GM12878 (cell line): ENCODE results near the gene HIVEP1. TPM values are rescaled to one million over a fixed set of nuclear protein-coding genes. Genes with fewer than 3 reads are reported as not detected.

Experiments used
- ATAC-seq: fragments of 200-7000 bp; cut with Tn5 transposase; 3 replicates; pipeline ENCODE4 v1.9.1; 2020; ENCODE audit warnings: mild to moderate bottlenecking, moderate library complexity
- BruUV-seq: library from RNA; stranded (reverse); fragments of 400-500 nt; replicated peaks from 2 replicates; lab custom pipeline; 2021; lab: Mats Ljungman, UMichigan
- CTCF ChIA-PET: fragments of 300-600 bp; sonication (Branson Sonifier 250); formaldehyde crosslinking; extraction: SDS; loops from one replicate; lab custom pipeline; 2021; ENCODE audit warnings: inconsistent platforms; lab: Yijun Ruan, JAX
- POLR2A ChIA-PET: fragments of 350-600 bp; formaldehyde crosslinking; extraction: SDS; loops from one replicate; lab custom pipeline; 2021; ENCODE audit warnings: inconsistent platforms; lab: Charles Lee
- RAD21 ChIA-PET: fragments of 300-600 bp; sonication (Branson Sonifier 250); formaldehyde crosslinking; loops from one replicate; lab custom pipeline; 2023; ENCODE audit warnings: antibody characterized with exemption; ENCODE audit not compliant: unreplicated experiment; lab: Charles Lee
- SMC1A ChIA-PET: fragments of 300-600 bp; sonication (Branson Sonifier 250); formaldehyde crosslinking; loops from one replicate; lab custom pipeline; 2023; ENCODE audit not compliant: unreplicated experiment, uncharacterized antibody; lab: Charles Lee
- DNase-seq: peaks from one replicate; pipeline ENCODE4 v3.0.0-alpha.2; 2011; ENCODE audit warnings: low read depth, low spot score
- FAIRE-seq: peaks from 3 replicates; lab custom pipeline; 2011; peaks lifted over from hg19 to GRCh38; lab: Jason Lieb, UNC
- H2AFZ ChIP-seq: 2 replicates; pipeline ENCODE4 v1.6.0; 2011; ENCODE audit warnings: low read depth, low read length, control low read depth; ENCODE audit not compliant: control insufficient read depth
- H3K27ac ChIP-seq: 2 replicates; pipeline ENCODE4 v1.5.1; 2011; ENCODE audit warnings: control low read depth; ENCODE audit not compliant: control insufficient read depth, insufficient read depth
- H3K27me3 ChIP-seq, 2 experiments: replicated peaks in 1 of 2; 2 replicates each; pipeline versions ENCODE4 v1.6.0 to v1.6.1; 2011; ENCODE audit warnings: low read length in 1 of 2; ENCODE audit not compliant: control insufficient read depth in 2 of 2, insufficient read depth in 2 of 2
- H3K36me3 ChIP-seq, 2 experiments: 2 replicates each; pipeline ENCODE4 v1.5.1; 2011; ENCODE audit warnings: low read length in 1 of 2; ENCODE audit not compliant: control insufficient read depth in 2 of 2, insufficient read depth in 2 of 2
- H3K4me1 ChIP-seq: 2 replicates; pipeline ENCODE4 v1.6.1; 2011; ENCODE audit warnings: mild to moderate bottlenecking, low read length, moderate library complexity, mixed read lengths; ENCODE audit not compliant: control insufficient read depth, insufficient read depth
- H3K4me2 ChIP-seq: 2 replicates; pipeline ENCODE4 v1.6.0; 2011; ENCODE audit warnings: control low read depth; ENCODE audit not compliant: control insufficient read depth, insufficient read depth
- H3K4me3 ChIP-seq: fragments of 200-600 bp; sonication (generic); 2 replicates; pipeline ENCODE4 v1.5.1; 2016
- H3K79me2 ChIP-seq: 2 replicates; pipeline ENCODE4 v1.6.0; 2011; ENCODE audit warnings: low read length; ENCODE audit not compliant: control insufficient read depth, insufficient read depth
- H3K9ac ChIP-seq: 2 replicates; pipeline ENCODE4 v1.8.0; 2011; ENCODE audit warnings: low read length, control low read depth, mixed read lengths; ENCODE audit not compliant: control insufficient read depth, insufficient read depth
- H3K9me3 ChIP-seq: replicated peaks from 3 replicates; pipeline ENCODE4 v1.5.1; 2011; ENCODE audit warnings: mild to moderate bottlenecking, low read length; ENCODE audit not compliant: control insufficient read depth, insufficient read depth
- H4K20me1 ChIP-seq: 2 replicates; pipeline ENCODE4 v1.6.0; 2011; ENCODE audit not compliant: control insufficient read depth, insufficient read depth
- CBX5 ChIP-seq: sonication (generic); IDR thresholded peaks from 2 replicates; pipeline ENCODE4 v1.6.1; 2016; ENCODE audit warnings: low read depth, moderate library complexity, mild to moderate bottlenecking, inconsistent platforms
- CUX1 ChIP-seq: IDR thresholded peaks from 2 replicates; pipeline ENCODE4 v1.6.1; 2012; ENCODE audit warnings: improper control_type of control experiment, low read depth, low read length; ENCODE audit not compliant: insufficient replicate concordance
- EP300 ChIP-seq, 2 experiments: fragments of 150-350 bp in 1 of 2; IDR thresholded peaks; 2 replicates each; pipeline ENCODE4 v1.6.1; 2011 to 2012; ENCODE audit warnings: low read depth in 2 of 2, low read length in 2 of 2, borderline replicate concordance in 1 of 2, improper control_type of control experiment in 1 of 2, inconsistent platforms in 1 of 2; ENCODE audit not compliant: control insufficient read depth in 1 of 2
- IKZF1 ChIP-seq: fragments of 450-650 bp; conservative IDR thresholded peaks from 2 replicates; pipeline ENCODE4 v1.6.1; 2017; ENCODE audit warnings: antibody characterized with exemption, mild to moderate bottlenecking
- MAX ChIP-seq: IDR thresholded peaks from 2 replicates; pipeline ENCODE4 v1.6.1; 2012; ENCODE audit warnings: low read depth, low read length, improper control_type of control experiment
- MLLT1 ChIP-seq: fragments of 450-650 bp; IDR thresholded peaks from 2 replicates; pipeline ENCODE4 v1.6.1; 2016; ENCODE audit warnings: mild to moderate bottlenecking
- MXI1 ChIP-seq: fragments of 150-350 bp; IDR thresholded peaks from 2 replicates; pipeline ENCODE4 v1.6.1; 2011; ENCODE audit warnings: low read depth, mild to moderate bottlenecking, inconsistent platforms, low read length, improper control_type of control experiment
- NR2C1 ChIP-seq: fragments of 450-650 bp; IDR thresholded peaks from 2 replicates; pipeline ENCODE4 v1.6.1; 2017; ENCODE audit warnings: antibody characterized with exemption, mild to moderate bottlenecking, moderate library complexity
- SMAD5 ChIP-seq: IDR thresholded peaks from 2 replicates; pipeline ENCODE4 v1.6.1; 2016; ENCODE audit warnings: antibody characterized with exemption, low read depth
- SP1 ChIP-seq: IDR thresholded peaks from one replicate; pipeline ENCODE4 v1.6.1; 2011; ENCODE audit warnings: low read depth, low read length
- USF2 ChIP-seq: IDR thresholded peaks from 2 replicates; pipeline ENCODE4 v1.6.1; 2011; ENCODE audit warnings: low read depth, low read length, improper control_type of control experiment, borderline replicate concordance
- ZNF384 ChIP-seq: IDR thresholded peaks from 2 replicates; pipeline ENCODE4 v1.6.1; 2012; ENCODE audit warnings: low read depth, mild to moderate bottlenecking, low read length, improper control_type of control experiment, borderline replicate concordance
- ZNF592 ChIP-seq: fragments of 450-650 bp; IDR thresholded peaks from 2 replicates; pipeline ENCODE4 v1.6.1; 2017; ENCODE audit warnings: mild to moderate bottlenecking, moderate library complexity
- in situ Hi-C: fragments of 300-500 bp; cut with MboI; formaldehyde crosslinking; loops from 9 replicates; pipeline ENCODE4 v1.14.3; 2018; ENCODE audit warnings: mixed read lengths
- intact Hi-C: fragments of 100-400 bp; cut with micrococcal nuclease; formaldehyde crosslinking; loops from one replicate; pipeline ENCODE4 v1.14.2; 2022; ENCODE audit not compliant: unreplicated experiment
- polyA plus RNA-seq, 11 experiments: library from polyadenylated mRNA; depleted of rRNA in 4 of 11; unstranded in 6 of 11; stranded (reverse) in 5 of 11; fragments of >200 nt; fragmentation: Nextera tagmentation in 4 of 11; fragmentation: Illumina TruSeq in 1 of 11; extraction: Ambion mirVana in 4 of 11; extraction: Trizol in 1 of 11; gene quantifications; 1 replicate in 1 of 11; 2 replicates in 10 of 11; pipeline versions ENCODE4 v1.2.1 to v1.2.3, GENCODE V29; 2011 to 2016; ENCODE audit warnings: inconsistent platforms in 2 of 11, missing spikeins in 2 of 11, low read depth in 1 of 11
- total RNA-seq, 4 experiments: library from RNA; depleted of rRNA in 3 of 4; stranded (reverse); fragments of >200 nt in 3 of 4; fragmentation: Illumina TruSeq in 1 of 4; extraction: Trizol in 1 of 4; gene quantifications; 2 replicates each; pipeline versions ENCODE4 v1.2.1 to v1.2.3, GENCODE V29; 2013 to 2021

Gene HIVEP1
- total and polyA plus RNA-seq, 10 of the 15 experiments (the other 5 are each of a cell fraction or from before 2014, with no cell fraction given): 4.3 to 37.5 (median 21.6) TPM

GRCh38 chr6:12164508-12164770 lies 152.3 kb downstream of the HIVEP1 start:
- no peak for FAIRE-seq
- Histone ChIP-seq H3K4me1 (no peaks in the 10 kb centered on the region), H3K9ac (no peak overlapping the region), H3K36me3 (peaks cover 12 to 19% of the 10 kb centered on the region in 2 experiments; a peak in 3 of 4 replicates), H4K20me1 (no peaks in the 10 kb centered on the region), H3K27me3 (no peaks in the 10 kb centered on the region), H3K4me3 (no peak overlapping the region), H2AFZ (no peak overlapping the region), H3K27ac (no peak overlapping the region), H3K4me2 (no peak overlapping the region), H3K9me3 (no peaks in the 10 kb centered on the region), H3K79me2 (no peaks in the 10 kb centered on the region)
- ChIA-PET SMC1A (no interaction called here), CTCF (no interaction called here), RAD21 (no interaction called here), POLR2A (no interaction called here)
- intact Hi-C loops: no loop called here
- DNase-seq: no peak
- no peak for ATAC-seq
- BruUV-seq: no TSS peak
- in situ Hi-C loops: no loop called here
- no peak for TF ChIP-seq SP1
- no peak for TF ChIP-seq CBX5
- TF ChIP-seq EP300 (IDR thresholded peaks at IDR 0.05; ENCODE audit: borderline replicate concordance in 1 of 2, control insufficient read depth in 1 of 2, low read depth in 2 of 2, low read length in 2 of 2): no peak
- no peak for TF ChIP-seq NR2C1
- no peak for TF ChIP-seq MAX
- TF ChIP-seq ZNF384: no peak
- no peak for TF ChIP-seq MXI1
- no peak for TF ChIP-seq ZNF592
- no peak for TF ChIP-seq USF2
- no peak for TF ChIP-seq CUX1
- TF ChIP-seq IKZF1: no peak
- TF ChIP-seq SMAD5: no peak
- TF ChIP-seq MLLT1: no peak
